HG03342 (cell line): ENCODE results near the gene APEH.

Source experiments
- ATAC-seq: cut with Tn5 transposase; IDR thresholded peaks from one replicate; pipeline ENCODE4 v1.9.1; 2021; ENCODE audit warnings: mild to moderate bottlenecking, moderate library complexity; ENCODE audit not compliant: unreplicated experiment

APEH gene

DNA sequence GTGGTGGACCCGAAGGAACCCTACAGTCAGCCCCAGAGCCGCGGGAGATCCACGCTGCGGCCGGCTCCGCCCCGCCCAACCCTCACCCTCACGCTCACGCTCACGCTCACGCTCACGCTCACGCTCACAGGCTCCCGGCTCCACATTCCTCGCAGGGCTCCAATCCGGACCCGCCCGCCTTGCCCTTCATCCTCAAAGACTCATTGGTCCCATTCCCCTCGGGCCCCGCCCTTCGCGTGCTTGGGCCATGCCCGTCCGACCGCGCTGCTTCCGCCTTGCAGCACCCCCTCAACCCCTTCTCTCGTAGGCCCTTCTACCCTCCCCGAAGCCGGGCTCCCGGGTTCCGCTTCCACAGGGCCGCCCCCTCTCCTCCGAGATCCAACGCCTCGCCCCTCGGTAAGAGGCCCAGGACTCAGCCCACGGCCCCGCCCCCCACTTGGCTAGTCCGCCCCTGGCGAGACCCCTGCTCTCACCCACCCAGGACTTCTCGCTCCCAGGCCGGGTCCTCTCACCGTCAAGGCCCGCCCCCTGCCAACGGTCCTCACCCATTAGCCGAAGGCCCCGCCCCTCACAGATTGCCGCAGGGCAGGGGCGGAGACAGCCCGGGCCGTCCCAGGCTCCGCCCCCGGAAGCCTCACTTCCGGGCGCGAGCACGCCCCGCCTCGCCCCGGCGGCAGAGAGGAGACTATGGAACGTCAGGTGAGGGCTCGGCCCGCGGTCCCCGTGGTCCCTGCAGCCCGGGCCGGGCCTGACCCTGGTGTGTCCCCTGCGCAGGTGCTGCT lies at the start of gene APEH:
Gene APEH, plus strand, starts transcription at position 637 of the 782 bp plus-strand sequence. Its CDS starts 51 bp downstream, at position 688.
- ATAC-seq = peak; percentile 77

DNA sequence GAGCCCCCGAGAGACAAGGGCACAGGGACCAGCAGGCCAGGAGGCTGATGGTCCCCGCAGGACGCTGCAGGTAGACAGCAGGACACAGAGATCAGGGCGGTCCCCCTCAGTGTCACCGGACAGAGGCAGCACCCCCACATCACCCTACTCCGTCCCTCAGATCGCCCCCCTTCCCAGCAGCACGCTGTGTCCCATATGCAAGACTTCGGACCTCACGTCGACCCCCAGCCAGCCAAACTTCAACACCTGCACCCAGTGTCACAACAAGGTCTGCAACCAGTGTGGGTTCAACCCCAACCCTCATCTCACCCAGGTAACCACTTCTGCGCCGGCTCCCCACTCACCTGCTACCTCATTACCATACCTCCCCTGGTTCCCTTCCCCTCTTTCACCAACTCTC lies 49.1 kb upstream of the APEH start:
- no peak for ATAC-seq

DNA sequence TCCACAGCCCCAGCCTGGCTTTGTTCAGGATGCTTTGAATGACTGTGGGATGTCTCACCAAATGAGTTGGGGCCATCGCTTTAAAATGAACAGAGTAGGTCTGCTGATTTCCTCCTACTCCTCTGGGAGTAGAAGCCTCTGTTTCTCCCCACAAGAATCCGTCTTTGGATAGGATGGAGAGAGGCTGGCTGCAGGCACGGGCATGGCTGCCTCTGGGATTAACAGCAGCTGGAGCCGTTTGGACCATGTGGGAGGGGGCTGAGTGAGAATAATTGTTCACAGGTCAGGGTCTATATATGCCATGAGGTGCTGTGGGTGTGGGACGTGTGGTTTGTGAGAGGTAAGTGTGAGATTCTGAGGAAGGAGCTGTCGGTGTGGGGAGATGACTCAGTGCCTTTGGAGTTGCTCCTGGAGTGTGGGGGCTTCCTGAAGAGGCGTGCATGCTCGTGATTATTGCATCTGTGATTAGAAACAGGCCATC lies 48.0 kb upstream of the APEH start:
- ATAC-seq = no peak

DNA sequence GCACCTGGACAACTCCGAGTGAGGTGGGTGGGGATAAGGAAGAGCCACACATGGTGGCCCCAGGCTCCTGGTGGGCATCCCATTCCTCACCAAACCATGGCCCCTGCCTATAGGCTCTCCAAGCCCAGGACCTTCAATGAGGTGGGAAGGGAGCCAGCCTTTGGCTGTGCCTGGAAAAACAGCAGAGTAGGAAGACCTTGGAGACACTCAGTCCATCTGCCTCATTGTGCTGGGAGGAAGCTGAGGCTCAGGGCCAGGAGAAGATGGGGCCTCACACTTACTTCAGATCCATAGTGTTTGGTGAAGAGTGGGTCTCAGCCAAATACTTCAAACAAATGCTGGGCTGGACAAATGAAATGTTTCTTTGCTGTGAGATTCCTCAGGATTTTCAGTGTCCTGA lies 47.4 kb upstream of the APEH start:
- no peak for ATAC-seq

DNA sequence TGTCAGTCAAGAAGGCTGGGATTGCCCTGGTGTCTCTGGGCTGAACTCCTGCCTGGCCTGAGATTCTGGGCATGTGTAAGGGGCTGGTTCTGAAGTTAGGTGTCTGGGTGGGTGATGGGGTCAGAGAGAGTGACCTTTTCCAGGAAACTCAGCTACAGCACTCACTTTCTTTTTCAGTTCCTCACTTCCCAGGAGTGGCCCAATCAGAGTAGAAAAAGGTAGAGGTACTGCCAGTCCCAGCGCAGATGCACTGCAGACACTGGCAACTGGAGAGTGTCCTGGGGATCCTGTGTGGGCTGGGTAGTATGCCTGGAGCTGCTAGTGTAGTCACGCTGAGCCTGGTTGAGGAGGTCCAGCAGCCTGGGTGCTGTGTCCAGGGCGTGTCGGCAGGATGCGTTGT lies 46.5 kb upstream of the APEH start:
- no peak for ATAC-seq

DNA sequence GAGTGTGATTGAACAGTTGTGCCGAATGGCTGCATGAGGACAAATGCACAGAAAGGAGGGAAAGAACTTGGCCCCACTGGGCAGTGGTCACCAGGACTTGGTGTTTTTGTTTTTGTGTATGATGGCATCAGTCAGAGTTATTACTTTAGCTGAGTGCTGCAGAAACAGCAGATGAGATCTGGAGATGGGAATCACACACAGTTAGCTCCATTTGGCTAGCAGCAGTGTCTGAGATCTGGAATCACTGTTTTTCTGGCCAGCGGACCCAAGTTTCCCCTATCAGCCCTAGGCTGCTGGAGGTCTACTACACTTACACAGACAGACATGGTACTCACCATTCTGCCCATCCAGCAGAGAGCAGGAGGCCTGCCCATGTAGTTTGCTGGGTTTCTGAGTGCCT lies 45.9 kb upstream of the APEH start:
- ATAC-seq = no peak

DNA sequence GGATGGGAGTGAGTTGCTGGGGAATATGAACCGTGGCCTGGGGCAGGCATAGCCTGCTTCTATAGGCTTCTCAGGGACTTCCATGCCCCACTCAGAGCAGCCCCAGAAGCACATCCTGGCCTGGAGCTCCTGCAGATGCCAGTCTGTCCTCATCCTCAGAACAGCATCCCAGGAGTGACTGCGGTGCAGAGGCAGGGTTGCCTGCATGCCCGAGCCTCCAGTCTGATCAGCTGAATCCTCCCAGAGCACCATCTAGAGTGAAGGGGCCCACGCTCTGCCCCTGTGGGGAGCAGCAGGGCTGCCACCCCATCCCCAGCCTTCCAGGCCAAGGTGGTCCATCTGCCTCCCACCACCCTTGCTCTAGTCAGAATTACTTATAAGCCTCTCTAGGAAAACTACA lies 44.7 kb upstream of the APEH start:
- no peak for ATAC-seq

DNA sequence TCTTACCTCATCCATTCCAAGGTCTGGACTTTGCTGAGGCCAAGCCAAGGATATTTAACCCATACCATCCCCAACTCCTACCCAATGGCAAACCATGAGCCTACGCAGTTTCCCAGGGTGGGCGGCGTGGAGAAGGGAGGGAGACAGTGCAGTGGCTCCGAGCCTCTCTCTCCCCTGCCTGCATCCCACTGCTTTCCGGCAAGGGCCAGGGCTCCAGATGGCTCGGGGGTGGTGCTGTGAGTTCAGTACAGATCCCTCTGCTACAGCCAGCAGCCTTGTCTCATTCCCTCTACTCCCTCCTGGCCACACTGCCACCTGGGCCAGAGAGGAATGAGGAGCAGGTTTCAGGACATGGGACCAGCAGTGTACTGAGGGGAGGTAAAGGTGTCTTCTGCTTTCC lies 44.3 kb upstream of the APEH start:
- ATAC-seq = no peak

DNA sequence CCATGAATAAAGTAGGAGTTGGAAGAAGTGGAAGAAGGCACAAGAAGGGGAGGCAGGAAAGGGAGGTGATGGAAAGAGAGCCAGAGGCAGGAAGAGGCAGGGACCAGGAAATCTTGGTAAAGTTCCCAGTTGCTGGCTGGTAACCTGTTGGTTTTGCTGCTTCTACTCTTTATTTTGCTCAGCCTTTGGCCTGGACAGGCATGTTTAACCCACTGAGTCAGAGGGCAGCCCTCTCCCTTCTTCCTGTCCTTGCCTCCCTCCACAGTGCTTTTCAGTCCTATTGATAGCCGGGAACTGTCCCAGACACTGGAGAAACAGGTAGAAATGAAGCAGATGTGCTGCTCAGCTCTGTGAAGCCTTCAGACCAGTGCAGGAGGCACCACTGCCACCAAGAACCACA lies 43.4 kb upstream of the APEH start:
- ATAC-seq = no peak

DNA sequence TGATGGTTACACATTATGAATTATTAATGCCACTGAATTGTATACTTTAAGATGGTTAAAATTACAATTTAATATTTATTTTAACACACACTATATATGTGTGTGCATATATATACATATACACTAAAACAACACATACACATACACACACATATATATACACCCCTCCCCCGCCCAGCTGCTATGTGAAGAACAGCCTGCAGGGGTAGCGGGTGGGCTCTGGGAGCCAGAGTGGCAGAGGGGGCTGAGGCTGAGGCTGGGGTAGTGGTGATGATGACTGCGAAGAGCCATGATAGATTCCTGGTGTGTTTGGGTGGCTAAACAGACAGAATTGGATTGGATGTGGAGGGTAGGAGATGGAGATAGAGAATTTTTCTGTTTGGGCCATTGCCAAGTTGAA lies 39.4 kb upstream of the APEH start:
- ATAC-seq = no peak

DNA sequence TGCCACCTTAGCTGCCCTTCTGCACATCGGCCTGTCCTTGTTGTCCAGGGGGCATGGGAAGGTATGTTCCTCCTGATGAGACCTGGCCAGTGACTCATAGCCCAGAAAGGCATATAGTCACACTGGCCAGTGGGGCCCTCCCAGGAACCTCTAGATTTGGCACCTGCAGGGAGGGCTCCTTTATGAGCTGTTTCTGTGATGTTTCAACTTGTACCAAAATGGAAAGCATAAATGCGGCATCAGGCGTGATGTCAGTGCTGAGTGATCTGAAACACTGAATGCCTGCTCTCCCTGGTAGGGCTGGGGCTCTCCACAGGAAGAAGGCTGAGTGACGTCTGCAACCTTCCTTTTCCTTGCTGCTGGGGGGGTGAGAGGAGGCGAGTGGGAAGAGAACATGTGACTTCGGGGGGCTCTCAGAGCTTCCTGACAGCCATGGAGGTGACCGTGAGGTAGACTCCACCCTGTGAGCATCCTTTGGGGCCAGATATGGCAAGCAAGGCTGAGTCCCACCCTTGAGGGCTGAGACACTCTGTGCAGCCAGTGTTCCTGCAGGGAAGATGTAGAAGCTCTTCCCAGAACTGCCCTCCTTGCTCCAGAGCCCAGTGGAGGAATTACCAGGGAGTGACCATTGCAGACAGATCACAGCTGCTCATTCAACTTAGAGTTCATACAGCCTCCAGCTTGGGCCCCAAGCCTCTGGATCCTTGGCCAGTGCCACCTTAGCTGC lies 37.1 kb upstream of the APEH start:
- ATAC-seq = no peak

DNA sequence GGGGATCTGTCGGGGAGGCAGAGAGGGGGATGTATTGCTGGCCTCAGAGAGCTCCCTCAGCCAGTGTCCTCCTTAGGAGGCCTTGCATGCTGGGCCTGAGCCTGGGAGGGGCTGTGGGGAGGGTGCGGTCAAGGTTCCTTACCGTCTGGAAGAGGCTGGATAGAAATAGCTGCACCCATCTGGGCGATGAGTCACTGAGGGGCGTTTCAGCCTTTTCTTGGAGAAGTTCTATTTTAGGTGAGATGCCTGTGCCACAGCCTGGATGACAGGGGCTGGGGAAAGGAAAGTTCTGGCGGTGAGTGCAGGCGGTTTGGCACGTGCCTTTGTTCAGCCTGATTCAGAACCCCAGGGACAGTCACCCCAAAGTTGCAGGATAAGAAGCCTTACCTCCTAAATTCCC lies 35.7 kb upstream of the APEH start:
- ATAC-seq = no peak

DNA sequence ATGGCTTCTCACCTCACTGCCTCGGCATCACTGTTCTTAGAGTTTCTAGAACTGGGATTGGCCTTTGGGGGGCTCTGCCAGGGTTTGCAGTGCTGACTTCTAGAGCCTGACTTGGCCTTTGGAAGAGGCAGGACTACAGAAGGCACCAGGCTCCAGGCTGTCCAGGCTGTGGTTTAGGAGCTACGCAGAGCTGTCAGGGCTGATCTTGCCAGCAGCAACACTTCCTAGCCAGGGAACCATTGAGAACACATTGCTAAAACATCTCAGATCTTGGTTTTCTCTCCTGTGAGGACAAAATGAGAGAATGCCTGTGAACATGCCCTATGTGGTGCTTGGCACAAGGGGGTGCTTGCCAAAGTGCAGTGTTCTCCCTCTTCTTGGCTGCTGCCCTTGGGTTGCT lies 34.6 kb upstream of the APEH start:
- no peak for ATAC-seq

DNA sequence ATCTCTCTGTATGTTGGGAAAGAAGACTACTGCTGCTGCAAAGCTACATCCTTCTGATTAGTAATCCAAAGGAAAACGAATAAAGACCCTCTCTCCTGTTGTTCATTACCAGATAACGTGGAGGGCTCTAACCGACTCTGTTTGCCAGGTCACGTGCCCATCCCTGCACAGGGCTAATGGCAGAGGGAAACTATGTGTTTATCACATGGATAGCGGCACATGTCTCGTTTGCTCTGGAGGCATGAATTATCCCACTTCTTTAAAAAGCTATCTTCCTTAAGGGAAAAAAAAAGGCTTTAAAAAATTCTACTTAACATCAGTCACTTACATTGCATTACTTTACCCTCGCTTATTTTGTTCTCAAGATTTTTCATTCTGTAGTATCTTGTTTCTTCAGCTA lies 32.9 kb upstream of the APEH start:
- ATAC-seq = no peak

DNA sequence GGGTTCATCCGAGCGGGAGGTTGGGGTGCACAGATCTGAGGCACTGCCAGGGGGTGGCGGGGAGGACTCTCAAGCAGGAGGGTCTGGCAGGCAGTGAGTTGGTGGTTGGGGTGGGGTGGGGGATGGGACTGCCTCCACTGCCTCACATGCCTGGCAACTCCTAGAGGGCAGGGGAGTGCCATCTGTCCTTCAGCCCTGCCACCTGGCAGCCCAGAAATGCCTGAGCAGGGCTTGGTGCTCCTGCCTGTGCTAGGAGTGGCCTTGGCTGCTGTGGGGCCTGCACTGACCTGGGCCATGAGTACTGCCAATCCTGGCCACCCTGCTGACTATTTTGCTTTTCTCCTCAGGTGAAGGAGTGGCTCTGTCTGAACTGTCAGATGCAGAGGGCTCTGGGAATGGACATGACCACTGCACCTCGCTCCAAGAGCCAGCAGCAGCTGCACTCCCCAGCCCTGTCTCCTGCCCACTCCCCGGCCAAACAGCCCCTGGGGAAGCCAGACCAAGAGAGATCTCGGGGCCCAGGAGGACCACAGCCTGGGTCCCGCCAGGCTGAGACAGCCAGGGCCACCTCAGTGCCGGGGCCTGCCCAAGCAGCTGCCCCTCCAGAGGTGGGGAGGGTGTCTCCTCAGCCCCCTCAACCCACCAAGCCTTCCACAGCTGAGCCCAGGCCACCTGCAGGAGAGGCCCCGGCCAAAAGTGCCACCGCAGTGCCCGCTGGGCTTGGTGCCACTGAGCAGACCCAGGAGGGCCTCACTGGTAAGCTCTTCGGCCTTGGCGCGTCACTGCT lies 32.0 kb upstream of the APEH start:
- no peak for ATAC-seq

DNA sequence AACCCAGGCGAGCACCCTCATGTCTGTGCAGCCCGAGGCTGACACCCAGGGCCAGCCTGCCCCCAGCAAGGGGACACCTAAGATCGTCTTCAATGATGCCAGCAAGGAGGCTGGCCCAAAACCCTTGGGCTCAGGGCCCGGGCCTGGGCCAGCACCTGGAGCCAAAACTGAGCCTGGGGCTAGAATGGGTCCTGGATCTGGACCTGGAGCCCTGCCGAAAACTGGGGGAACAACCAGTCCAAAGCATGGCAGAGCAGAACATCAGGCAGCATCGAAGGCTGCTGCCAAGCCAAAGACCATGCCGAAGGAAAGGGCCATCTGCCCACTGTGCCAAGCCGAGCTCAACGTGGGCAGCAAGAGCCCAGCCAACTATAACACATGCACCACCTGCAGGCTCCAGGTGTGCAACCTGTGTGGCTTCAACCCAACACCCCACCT lies 31.4 kb upstream of the APEH start:
- no peak for ATAC-seq

DNA sequence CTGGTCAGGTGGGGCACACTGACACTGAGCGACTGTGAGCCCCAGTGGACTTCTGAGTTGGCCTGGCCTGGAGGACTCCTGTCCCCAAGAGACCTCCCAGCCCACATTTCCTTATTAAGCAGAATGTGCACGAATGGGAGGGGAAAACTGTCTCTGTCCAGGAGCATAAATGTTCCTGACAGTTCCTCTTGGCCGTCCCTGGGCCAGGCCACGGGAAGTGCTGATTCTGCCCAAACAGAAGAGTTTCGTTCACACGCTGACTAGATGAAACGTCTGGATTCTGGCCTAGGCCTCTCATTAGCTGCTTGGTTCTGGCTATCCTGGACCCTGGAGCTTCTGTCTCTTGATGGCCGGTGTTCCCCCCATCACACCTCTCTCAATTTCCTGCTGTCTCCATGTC lies 29.5 kb upstream of the APEH start:
- ATAC-seq = no peak

DNA sequence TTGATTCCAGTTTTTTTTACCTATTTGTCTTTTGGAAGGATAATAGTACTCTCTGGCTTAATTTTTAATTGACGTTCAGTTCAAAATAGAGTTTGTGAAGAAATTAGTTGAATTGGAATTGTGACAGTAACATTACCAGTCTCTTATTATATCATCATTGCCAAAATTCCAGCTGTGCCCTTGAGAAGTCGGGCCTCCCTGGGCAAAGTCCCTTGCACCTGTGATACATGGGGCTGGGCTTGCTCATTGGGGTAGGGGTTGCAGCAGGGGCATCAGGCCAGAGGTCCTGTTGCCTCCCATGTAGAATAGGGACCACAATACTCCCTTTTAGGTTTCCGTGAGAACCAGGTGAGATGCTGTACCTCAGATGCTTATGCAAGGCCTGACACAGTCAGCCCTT lies 27.9 kb upstream of the APEH start:
- no peak for ATAC-seq

DNA sequence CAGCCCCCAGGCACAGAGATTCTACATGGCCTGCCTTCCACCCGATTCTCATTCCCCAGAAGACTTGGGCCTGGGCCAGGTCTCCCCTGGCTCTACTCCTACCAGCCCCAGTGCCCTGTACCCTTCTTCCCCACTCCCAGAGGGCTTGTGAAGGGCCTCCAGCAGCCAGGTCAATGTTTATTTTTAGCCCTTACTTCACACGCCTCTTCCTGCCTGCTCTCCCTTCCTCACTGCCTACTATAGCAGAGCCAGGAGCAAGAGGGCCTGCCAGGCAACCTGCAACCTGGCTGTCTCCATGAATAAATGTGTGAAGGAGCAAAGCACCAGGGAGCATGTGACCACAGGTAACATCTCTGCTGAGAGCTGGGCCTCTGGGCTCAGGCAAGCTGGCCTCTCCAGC lies 26.4 kb upstream of the APEH start:
- ATAC-seq = no peak

DNA sequence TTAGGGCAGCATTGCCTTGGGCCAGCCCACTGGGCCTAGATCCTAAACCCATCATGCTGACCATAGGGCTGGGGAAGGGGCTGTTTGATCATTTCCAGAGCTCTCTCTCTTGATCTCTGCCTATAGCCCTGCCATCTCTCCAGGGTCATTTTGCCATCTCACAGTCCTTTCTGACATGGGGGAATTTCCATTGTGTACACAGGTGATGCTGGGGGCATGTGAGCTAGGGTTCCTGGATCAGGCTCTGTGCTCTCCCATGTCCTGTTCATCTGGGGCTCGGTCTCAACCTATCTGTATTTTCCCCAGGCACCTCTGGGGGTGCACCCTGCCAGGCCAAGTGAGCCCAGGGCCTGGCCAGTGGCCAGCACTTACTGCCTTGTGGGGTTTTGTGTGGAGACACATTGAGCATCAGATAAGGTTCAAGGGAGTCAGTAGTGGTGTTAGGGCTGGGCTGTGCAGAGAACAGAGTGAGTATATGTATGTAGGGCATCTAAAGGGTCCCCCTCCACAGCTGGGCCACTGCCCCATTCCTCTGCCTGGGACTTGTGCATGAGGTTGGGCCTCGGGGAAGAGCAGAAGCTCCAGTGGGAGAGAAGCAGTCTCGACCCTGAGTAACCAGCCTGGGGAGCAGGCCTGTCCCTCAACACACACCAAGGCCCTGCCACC lies 25.7 kb upstream of the APEH start:
- no peak for ATAC-seq

DNA sequence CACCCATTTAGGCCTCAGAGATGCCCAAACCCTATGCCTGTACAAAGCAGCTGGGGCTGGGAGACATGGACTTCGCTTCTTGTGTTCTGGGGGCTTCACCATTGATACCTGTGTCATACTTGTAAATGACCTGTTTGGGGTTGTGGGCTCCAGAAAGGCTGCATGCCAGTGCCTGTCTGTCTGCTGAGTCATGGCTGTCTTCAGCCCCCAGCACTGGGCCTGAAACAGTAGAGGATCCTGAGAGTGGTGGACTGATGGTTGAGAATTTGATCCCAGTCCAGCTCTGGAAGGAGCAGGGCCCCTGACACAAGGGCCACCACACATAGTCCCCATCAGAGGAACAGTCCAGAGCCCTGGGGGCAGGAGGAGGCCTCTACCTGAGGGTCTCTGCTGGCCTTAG lies 24.6 kb upstream of the APEH start:
- ATAC-seq = no peak
